Epidermal melanocyte (primary cell): Measurements from ENCODE around the gene TPRG1.

ENCODE experiments used
- DNase-seq: peaks from one replicate; pipeline ENCODE4 v3.0.0; 2011; ENCODE audit warnings: low spot score; ENCODE audit not compliant: insufficient read length

Gene TPRG1

GRCh38 chr3:189171707-189172106 lies at the start of gene TPRG1:
TSS of gene TPRG1 (plus strand) at chr3:189171971. CDS start at chr3:189207385, 35,414 bp downstream.
- DNase-seq: no peak

DNA sequence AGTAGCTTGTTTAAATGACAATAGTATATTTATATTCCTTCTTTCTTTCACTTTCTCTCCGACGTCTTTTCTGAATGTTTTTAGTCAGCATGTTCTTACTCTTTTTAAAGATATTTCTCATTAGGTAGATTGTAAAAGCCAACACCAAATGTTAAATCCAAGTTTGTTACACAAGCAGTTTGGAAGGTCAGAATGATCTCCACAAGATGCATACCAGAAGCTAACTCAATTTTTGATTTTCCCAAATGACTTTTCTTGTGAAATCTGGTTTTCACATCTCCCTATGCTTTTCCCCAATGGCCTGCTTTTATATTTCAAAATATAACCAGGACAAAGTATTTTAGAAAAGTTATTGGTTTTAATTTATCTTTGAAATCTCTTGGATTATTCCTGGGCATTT lies 49.7 kb upstream of the TPRG1 start:
- DNase-seq: no peak

DNA sequence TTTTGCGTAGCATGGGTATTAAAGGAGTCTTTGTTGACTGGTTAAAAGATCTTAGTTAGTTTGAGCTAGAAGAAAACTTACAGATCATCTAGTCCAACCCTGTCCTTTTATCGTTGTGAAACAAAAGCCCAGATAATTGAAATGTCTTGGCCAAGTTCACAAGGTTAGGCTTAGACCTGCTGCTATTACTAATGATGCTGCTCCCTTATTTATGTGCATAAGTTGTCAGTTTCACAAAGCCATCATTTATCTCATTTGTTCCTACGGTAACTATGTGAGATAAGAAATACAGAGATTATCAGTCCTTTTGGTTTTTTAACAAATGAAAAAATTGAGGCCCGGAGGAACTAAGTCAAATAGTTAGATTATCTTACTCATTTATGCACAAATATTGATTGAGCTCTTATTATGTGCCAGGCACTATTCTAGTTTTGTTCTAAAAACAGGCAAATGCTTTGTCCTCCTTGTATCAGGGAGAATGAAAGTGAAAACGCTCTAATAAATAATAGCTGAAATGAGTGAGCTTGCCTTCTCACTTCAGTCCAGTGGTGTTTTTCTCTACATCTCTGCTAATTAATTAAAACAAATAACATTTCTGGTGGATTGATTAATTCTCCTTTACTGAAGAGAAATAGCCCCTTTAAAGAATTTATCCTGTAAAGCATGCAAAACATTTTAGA lies 49.1 kb upstream of the TPRG1 start:
- DNase-seq: no peak

- no peak for DNase-seq
These were observed 48.0 kb upstream of the TPRG1 start for GRCh38 chr3:189123595-189124387.

DNA sequence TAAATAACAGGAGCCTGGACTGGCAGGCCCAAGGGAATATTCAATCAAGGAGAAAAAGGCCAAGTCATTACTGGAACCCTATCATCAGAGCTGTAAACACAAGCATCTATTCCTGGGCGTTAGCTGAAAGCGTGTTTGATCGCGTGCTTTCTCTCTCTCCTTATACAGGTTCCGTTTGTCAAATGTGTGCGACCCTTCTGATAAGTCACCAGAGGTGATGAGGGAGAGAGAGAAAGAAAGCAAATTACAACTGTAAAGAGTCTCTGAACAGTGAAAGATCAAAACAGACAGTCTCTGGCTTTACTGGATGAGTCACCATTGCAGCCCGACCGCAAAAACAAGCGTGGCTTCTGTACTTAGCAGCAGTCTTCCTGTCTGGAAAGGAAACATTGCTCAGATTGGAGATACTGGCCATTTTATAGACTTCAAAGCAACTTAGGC lies 39.5 kb upstream of the TPRG1 start:
- peak; percentile 38 for DNase-seq

DNA sequence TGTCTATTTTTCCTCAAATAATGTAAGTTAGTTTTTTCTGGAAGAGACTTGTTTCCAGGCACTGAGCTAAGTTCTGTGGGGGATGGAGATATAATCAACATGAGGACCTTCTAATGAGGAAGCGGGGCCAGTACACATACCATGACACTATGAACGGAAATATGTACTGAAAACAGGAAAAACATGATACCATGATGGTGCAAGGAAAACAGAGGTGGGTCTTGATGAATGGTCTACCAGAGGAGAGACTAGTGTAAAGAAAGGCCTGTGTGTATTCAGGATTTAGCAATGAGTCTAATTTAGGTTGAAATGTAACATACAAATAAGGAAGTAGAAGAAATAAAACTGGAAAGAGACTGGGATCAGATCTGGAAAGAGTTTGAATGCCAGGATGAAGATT lies 38.9 kb upstream of the TPRG1 start:
- no peak for DNase-seq

GRCh38 chr3:189133768-189134167 lies 38.0 kb upstream of the TPRG1 start:
- DNase-seq: no peak

DNA sequence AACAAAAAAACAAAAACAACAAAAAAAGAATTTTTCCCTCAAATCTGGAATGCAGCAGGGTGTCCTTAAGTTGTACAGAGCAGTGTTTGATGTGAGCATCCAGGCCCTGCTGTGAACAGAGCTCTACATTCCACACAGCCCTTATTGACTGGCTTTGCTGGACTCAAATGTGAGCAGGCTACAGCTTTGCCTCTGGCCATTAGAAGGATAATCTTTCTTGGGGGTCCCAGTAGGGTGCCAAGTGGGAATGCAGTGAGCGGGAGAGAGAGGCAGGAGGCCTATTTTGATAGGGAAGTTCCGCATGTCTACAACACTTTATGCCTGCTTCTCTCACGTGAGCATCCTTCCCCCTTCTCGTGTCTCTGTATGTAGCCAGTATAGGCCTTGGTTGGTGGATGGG lies 34.4 kb upstream of the TPRG1 start:
- no peak for DNase-seq

GRCh38 chr3:189138901-189139610 lies 32.7 kb upstream of the TPRG1 start:
- no peak for DNase-seq

- no peak for DNase-seq
These were observed 32.2 kb upstream of the TPRG1 start for GRCh38 chr3:189139611-189139940.

GRCh38 chr3:189142527-189142926 lies 29.2 kb upstream of the TPRG1 start:
- no peak for DNase-seq

DNA sequence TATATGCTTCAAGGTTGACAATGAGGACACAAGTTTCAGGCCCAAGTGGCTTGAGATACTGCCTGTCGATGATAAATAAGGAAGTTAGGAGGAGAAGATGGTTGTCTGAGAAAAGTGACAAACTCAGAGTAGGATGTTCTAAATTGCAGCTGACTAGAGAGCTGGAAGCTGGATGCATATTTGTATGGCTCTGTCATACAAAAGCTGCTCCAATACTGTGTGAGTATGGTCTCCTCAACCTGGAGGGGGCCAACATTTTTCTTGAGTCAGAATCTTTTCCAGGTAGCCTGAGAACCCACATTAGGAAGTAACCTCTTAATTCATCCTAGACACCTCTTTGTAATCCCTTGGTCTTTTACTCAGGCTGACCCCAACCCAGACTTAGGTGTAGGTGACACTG lies 28.4 kb upstream of the TPRG1 start:
- no peak for DNase-seq

DNA sequence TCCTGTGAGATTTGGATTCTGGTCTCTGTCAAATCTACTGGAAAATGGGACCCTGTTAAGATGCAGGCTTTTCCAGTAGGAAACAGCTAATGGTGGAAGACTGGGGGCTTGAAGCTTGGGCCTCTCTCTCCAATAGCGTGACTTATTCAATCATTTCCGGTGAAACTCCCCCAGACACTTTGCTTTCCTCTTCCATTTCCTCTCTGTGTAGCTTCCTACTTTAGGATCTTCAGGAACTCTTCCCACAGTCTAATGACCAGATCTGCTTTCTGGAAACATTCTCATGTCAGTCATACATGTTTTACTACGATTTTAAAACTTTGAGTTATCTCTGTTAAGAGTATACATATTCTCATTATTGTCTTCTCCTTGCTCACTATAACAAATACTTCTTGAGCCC lies 28.0 kb upstream of the TPRG1 start:
- DNase-seq: no peak

DNA sequence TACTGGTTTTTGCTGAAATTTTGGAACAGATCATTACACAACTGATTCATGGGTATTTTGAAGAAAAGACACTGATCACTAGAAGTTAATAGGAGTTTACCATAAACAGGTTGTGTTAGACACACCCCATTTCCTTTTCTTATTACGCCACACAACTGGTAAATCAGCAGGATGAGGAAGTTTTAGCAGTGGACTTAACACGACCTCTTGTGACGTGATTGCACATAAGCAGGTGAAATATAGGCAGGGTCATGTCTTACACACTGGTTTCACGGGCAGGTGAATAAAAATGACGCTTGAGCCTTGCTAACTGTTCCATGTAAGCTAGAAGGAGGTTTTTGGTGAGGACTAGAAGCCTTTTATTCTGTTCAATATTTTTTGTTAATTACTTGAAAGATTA lies 27.1 kb upstream of the TPRG1 start:
- DNase-seq: no peak

GRCh38 chr3:189146848-189147247 lies 24.9 kb upstream of the TPRG1 start:
- DNase-seq: no peak

DNA sequence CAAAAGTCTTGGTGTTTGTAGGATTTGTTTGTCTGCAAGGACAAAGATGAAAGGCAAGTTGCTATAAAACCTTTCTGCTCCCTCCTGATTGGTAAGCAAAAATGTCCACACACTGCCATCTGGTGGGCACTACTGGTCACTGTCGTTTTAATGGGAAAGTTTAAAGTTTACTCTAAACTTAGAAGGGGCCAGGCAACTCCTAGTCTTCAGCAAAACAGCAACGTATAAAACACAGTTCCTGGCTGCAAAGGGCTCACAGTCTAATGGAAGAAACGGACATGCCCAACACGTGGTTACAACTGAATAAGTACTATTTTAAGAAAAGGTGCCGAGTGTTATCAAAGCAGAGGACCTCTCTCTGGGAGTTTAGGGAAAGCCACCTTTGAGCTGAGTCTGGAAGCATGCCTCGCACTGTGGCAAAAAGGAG lies 23.7 kb upstream of the TPRG1 start:
- DNase-seq: peak; percentile 53

- no peak for DNase-seq
These were observed 22.6 kb upstream of the TPRG1 start for GRCh38 chr3:189149203-189149602.

DNA sequence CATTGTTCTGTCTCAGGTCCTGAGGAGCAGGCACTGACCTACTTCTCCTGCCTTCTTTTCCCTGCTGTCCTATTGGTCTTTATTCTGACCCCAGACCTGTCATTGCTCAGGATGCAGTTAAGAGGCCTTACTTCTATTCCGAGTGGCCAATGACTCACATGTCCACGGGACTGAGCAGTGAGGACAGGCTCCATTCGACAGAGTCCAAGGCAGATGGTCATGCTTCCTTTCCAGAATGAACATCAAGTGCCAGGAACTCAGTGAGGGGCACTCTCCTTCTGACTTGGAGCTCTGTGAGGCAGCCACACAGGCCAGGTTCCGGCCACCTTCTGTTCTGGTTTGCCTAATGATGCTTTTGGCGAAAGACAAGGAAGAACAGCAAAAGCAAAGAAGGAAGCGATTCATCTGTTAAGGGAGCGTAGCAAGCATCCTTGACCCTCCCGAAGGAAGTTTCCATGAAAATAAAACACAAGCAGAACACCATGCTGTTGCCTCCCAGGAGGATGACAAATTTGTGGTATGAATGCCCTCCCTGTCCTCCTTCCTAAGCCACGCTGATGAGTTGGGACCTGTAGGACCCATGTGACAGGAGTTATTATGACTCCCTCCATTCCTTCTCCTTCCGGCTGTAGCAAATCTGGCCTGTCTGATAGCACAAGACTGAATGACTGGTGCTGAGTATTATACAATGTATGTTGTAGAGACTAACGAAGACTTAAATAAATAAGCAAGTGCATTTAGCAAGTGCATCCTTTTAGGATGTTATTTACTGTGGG lies 14.4 kb upstream of the TPRG1 start:
- DNase-seq: no peak

DNA sequence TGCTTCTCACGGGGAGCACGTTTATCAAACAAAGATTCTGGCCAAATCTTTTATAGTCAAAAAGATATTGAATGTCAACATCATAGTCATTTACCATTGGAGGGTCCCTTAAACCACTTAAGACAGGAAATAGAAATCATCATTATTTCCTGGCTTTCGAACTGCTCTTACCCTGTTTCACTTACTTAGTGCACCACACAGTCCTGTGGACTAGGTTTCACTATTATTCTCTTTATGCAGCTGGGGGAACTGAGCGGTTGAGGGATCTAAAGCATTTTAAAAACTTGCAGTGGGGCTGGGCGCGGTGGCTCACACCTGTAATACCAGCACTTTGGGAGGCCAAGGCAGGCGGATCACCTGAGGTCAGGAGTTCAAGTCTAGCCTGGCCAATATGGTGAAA lies 13.7 kb upstream of the TPRG1 start:
- DNase-seq: no peak

DNA sequence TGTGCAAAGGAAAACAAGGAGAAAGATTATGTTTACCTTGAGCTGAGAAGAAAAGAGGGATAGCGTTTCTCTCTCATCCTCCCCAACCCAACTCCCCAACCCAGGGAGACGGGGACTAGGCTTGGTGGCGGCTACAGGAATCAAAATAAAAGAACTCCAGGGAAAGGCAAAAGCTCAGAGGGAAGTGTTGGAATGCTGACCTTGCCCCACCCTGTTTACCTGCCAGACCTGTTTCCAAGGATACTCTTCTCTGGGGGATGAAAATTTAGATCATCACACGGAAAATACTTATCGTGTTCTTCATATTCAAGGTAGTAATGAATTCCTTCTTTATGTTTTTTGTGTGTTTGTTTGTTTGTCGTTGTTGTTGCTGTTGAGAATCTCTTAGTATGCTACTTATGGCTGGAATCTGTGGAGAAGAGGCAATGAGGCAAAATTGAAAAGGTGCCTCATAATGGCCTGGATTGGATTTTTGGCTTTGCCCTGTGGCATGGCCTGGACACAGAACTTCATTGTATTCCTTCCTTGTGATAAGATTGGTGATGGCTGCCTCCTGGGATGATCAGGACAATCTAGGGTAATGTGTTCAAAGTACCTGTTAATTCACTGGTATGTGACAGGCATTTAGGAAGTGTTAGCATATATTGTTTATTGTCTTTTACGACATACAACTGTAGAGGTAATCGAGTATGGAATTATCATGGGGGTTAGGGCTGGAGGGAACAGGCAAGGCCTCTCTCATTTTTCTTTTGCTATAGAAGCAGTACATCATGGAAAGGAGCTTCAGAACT lies 11.1 kb upstream of the TPRG1 start:
- no peak for DNase-seq

DNA sequence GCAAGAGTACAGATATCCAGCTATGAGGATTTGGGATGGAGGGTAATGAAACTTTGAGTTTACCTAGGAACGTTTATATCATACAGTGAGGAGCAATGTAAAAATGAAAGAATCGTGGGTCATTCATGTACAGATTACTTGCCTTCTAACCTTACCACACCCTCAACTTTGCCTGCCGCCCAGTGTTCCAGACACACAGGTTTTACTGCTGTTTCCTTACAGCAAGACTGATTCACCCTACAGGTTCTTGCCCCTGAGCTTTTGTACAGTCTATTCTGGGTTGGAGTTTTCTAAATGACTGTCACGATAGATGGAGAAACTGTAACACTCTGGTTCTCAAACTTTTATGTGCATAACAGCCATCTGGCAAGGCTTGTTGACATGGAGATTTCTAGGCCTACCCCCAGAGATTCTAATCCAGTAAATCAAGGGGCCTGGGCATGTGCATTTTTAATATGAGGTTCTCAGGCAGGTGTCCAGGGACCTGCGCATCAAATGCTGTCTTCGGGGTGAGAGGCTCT lies 6.6 kb upstream of the TPRG1 start:
- no peak for DNase-seq
